Natural killer cell (primary cell): Measurements from ENCODE around the gene PRDX4. TPM values are rescaled to one million over a fixed set of nuclear protein-coding genes. Genes with fewer than 3 reads are reported as not detected.

Source experiments
- ATAC-seq, 3 donors: fragments of 150-1000 bp in 2 of 3; fragments of 200-7000 bp in 1 of 3; cut with Tn5 transposase; 1 replicate in 1 of 3; 2 replicates in 2 of 3; pipeline ENCODE4 v1.10.0; 2021; ENCODE audit warnings: mild to moderate bottlenecking in 2 of 3, moderate library complexity in 2 of 3
- DNase-seq, 2 donors: peaks; one replicate each; pipeline versions ENCODE4 v3.0.0 to v3.0.0-alpha.2; 2013 to 2021; ENCODE audit warnings: mixed read lengths in 1 of 2
- H3K27ac ChIP-seq: one replicate; pipeline ENCODE4 v1.5.1; 2013; ENCODE audit warnings: mild to moderate bottlenecking, low read length
- H3K27me3 ChIP-seq: one replicate; pipeline ENCODE4 v1.6.1; 2013; ENCODE audit warnings: low read length; ENCODE audit not compliant: control insufficient read depth, insufficient read depth
- H3K36me3 ChIP-seq: one replicate; pipeline ENCODE4 v1.6.1; 2013; ENCODE audit warnings: low read length; ENCODE audit not compliant: control insufficient read depth, insufficient read depth
- H3K4me1 ChIP-seq: one replicate; pipeline ENCODE4 v1.6.1; 2013; ENCODE audit warnings: low read length; ENCODE audit not compliant: control insufficient read depth, insufficient read depth
- H3K4me3 ChIP-seq: one replicate; pipeline ENCODE4 v1.5.1; 2013; ENCODE audit warnings: low read length
- H3K9me3 ChIP-seq: one replicate; pipeline ENCODE4 v1.6.1; 2013; ENCODE audit warnings: low read length; ENCODE audit not compliant: control insufficient read depth, insufficient read depth
- H3K27ac Mint-ChIP-seq, 2 donors: one replicate each; pipeline ENCODE4 v1.8.0; 2022; ENCODE audit warnings: mild to moderate bottlenecking in 2 of 2, mixed read lengths in 2 of 2, moderate library complexity in 1 of 2
- H3K27me3 Mint-ChIP-seq, 2 donors: one replicate each; pipeline ENCODE4 v1.8.0; 2022; ENCODE audit warnings: low read depth in 2 of 2, mixed read lengths in 2 of 2
- H3K36me3 Mint-ChIP-seq: one replicate; pipeline ENCODE4 v1.8.0; 2022; ENCODE audit warnings: mixed read lengths
- H3K4me1 Mint-ChIP-seq, 2 donors: one replicate each; pipeline ENCODE4 v1.8.0; 2022; ENCODE audit warnings: mixed read lengths in 2 of 2
- H3K4me3 Mint-ChIP-seq: one replicate; pipeline ENCODE4 v1.8.0; 2022; ENCODE audit warnings: mild to moderate bottlenecking, moderate library complexity, mixed read lengths
- H3K9me3 Mint-ChIP-seq, 2 donors: one replicate each; pipeline ENCODE4 v1.8.0; 2022; ENCODE audit warnings: mixed read lengths in 2 of 2
- WGBS: methylation state at CpG from one replicate; pipeline ENCODE4 v1.1.7; 2013; ENCODE audit warnings: missing lambda C conversion rate; ENCODE audit not compliant: insufficient coverage; 5-methylcytosine and 5-hydroxymethylcytosine counted together
- intact Hi-C: fragments of 100-400 bp; cut with micrococcal nuclease; formaldehyde crosslinking; loops from one replicate; pipeline ENCODE4 v1.14.2; 2022
- total RNA-seq, 4 donors: library from RNA; stranded (reverse); fragments of 120-200 nt in 1 of 4; gene quantifications; one replicate each; pipeline versions ENCODE4 v1.2.3 to v1.2.4, GENCODE V29; 2013 to 2022
- TF ChIP-seq, protein P1 (sequence below): fragments of 200-600 bp; IDR thresholded peaks from one replicate; pipeline ENCODE4 v1.8.0; 2022; ENCODE audit warnings: antibody characterized with exemption

The PRDX4 gene
- total RNA-seq, 3 donors from 2014 or later (not counting 1 experiment from before 2014, with no cell fraction given) = 6.8 to 13.5 (median 7.8) TPM

DNA sequence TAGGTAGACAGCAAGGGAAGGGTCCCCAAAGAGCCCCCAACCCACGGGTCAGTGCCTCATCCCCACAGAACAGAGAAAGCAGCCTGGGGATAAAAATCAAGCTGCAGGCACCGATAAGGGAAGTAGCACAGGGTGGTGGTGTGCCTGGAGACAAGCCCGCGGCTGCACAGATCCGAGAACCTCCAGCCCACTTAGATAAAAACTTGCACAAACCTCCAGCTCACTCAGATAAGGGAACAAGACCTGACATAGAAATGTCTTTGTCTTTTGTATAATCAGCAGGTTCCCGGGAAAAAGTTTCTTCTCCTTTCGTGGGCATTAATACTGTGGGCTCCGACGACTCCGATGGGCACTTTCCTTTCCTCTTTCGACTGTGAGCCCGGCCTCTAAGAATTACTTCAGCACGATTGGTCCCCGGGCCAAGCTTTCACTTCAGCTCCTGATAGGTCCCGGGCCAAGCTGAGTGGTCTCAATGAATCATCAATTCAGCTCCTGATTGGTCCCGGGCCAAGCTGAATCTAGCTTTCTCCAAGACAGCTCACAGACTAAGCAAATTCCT is 32.4 kb downstream of the PRDX4 start:
- peak; percentile 4 to 14 for DNase-seq
- peaks cover 3% of the 10 kb centered on the region for H3K4me1 ChIP-seq
- no peaks in the 10 kb centered on the region for H3K27me3 Mint-ChIP-seq
- WGBS = 5% methylated on average over 13 of the region's 16 CpGs
- peaks cover 0 to 12% of the 10 kb centered on the region in 2 donors for H3K4me1 Mint-ChIP-seq
- TF ChIP-seq, protein P1, sequence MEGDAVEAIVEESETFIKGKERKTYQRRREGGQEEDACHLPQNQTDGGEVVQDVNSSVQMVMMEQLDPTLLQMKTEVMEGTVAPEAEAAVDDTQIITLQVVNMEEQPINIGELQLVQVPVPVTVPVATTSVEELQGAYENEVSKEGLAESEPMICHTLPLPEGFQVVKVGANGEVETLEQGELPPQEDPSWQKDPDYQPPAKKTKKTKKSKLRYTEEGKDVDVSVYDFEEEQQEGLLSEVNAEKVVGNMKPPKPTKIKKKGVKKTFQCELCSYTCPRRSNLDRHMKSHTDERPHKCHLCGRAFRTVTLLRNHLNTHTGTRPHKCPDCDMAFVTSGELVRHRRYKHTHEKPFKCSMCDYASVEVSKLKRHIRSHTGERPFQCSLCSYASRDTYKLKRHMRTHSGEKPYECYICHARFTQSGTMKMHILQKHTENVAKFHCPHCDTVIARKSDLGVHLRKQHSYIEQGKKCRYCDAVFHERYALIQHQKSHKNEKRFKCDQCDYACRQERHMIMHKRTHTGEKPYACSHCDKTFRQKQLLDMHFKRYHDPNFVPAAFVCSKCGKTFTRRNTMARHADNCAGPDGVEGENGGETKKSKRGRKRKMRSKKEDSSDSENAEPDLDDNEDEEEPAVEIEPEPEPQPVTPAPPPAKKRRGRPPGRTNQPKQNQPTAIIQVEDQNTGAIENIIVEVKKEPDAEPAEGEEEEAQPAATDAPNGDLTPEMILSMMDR = no peak
- H3K4me3 ChIP-seq = peak overlapping the region; percentile 24
- peak overlapping the region; percentile 64 to 78 for H3K27ac Mint-ChIP-seq
- peak overlapping the region; percentile 82 for H3K4me3 Mint-ChIP-seq
- H3K36me3 ChIP-seq = peaks cover 7% of the 10 kb centered on the region
- no peaks in the 10 kb centered on the region for H3K36me3 Mint-ChIP-seq
- intact Hi-C loops = no loop called here
- H3K27me3 ChIP-seq = no peaks in the 10 kb centered on the region
- H3K27ac ChIP-seq = no peak overlapping the region
- no peaks in the 10 kb centered on the region for H3K9me3 Mint-ChIP-seq
- H3K9me3 ChIP-seq = no peaks in the 10 kb centered on the region
- ATAC-seq = peak; percentile 68 to 80 (median 79)

DNA sequence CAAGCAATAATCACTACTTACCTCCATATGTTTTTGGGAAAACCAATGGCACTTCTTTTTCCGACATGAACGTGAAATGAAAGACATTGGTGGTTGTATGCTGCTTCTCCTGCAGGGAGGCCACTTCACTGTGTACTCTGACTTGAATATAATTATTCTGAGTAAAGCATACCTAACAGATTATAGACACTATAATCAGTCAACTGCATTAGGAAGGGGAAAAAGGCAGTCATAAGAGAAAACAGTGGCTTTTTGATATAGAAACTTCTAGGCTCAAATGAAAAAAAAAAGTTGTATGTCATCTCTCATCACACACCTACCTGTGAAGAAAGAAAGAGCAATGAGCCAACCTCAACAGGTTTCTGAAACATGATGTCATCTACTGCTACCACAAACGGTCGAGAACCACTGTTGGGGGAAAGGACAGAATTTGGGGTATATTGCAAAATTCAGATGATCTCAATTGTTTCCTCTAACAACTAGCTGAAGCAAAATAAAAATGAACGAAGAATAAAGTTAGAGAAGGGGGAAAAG is 37.4 kb downstream of the PRDX4 start:
- Mint-ChIP-seq H3K27ac (no peak overlapping the region), H3K9me3 (no peaks in the 10 kb centered on the region), H3K4me3 (no peak overlapping the region), H3K27me3 (no peaks in the 10 kb centered on the region), H3K4me1 (peaks cover 0 to 4% of the 10 kb centered on the region in 2 donors), H3K36me3 (no peaks in the 10 kb centered on the region)
- TF ChIP-seq, protein P1 = no peak
- H3K9me3 ChIP-seq = no peaks in the 10 kb centered on the region
- H3K27me3 ChIP-seq = no peaks in the 10 kb centered on the region
- H3K4me1 ChIP-seq = no peaks in the 10 kb centered on the region
- DNase-seq (no peak), ATAC-seq (no peak)
- peaks cover 17% of the 10 kb centered on the region for H3K36me3 ChIP-seq
- no peak overlapping the region for H3K27ac ChIP-seq
- WGBS = no CpG with 5 or more reads among the region's 5 CpGs
- no peak overlapping the region for H3K4me3 ChIP-seq
- intact Hi-C loops = no loop called here

DNA sequence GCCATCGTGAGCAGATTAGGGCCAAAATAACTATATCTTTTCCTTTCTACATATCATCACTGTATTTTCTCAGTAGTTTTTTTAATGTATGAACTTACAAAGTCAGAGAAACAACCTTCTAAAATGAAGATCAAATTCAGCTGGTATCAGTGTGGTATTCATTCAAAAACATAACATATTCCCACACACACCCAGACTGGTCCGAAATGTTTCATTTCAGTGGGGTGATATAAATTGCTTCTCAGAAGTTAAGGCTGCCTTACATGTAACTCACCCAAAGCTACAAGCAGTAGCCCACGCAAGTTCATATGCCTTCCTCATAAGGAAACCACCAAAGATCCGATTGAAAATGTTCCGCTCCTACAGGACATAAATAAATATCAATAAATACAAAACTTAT is 37.9 kb downstream of the PRDX4 start:
- Mint-ChIP-seq H3K27ac (no peak overlapping the region), H3K27me3 (no peaks in the 10 kb centered on the region), H3K4me1 (no peaks in the 10 kb centered on the region), H3K4me3 (no peak overlapping the region), H3K36me3 (no peaks in the 10 kb centered on the region), H3K9me3 (no peaks in the 10 kb centered on the region)
- intact Hi-C loops = no loop called here
- TF ChIP-seq, protein P1 = no peak
- Histone ChIP-seq H3K9me3 (no peaks in the 10 kb centered on the region), H3K27me3 (no peaks in the 10 kb centered on the region), H3K4me3 (no peak overlapping the region), H3K4me1 (no peaks in the 10 kb centered on the region), H3K27ac (no peak overlapping the region), H3K36me3 (peaks cover 17% of the 10 kb centered on the region)
- no peak for ATAC-seq
- no peak for DNase-seq
- WGBS = 94% methylated on average over 3 of the region's 5 CpGs
